GM12875 (cell line): Measurements from ENCODE around the gene TPCN1.
"Not testable (repeated sequence)": the region's sequence is repeated elsewhere in the genome, so short reads cannot be mapped to it uniquely, and the experiment has no call there.

Experiments used
- H3K4me3 ChIP-seq: one replicate; pipeline ENCODE4 v1.5.1; 2011; ENCODE audit warnings: low read depth, low read length, control low read depth
- CTCF ChIP-seq: IDR thresholded peaks from 2 replicates; pipeline ENCODE4 v1.5.1; 2011; ENCODE audit warnings: low read depth, mild to moderate bottlenecking, control low read depth, inconsistent platforms, low read length, moderate library complexity, borderline replicate concordance; ENCODE audit not compliant: insufficient read depth

TPCN1 gene

GRCh38 chr12:113202300-113203075 lies 18.8 kb upstream of the TPCN1 start:
- TF ChIP-seq CTCF: no peak
- no peak overlapping the region for H3K4me3 ChIP-seq

GRCh38 chr12:113203852-113204760 lies 17.2 kb upstream of the TPCN1 start:
- no peak overlapping the region for H3K4me3 ChIP-seq
- TF ChIP-seq CTCF: no peak

- H3K4me3 ChIP-seq: no peak overlapping the region
- no peak for TF ChIP-seq CTCF
These were observed 16.5 kb upstream of the TPCN1 start for GRCh38 chr12:113204804-113205203.

GRCh38 chr12:113206802-113207201 lies 14.5 kb upstream of the TPCN1 start:
- not testable (repeated sequence) for H3K4me3 ChIP-seq

GRCh38 chr12:113207613-113208040 lies 13.6 kb upstream of the TPCN1 start:
- no peak overlapping the region for H3K4me3 ChIP-seq
- TF ChIP-seq CTCF: no peak

GRCh38 chr12:113208041-113208934 lies 13.0 kb upstream of the TPCN1 start:
- H3K4me3 ChIP-seq: no peak overlapping the region
- TF ChIP-seq CTCF: no peak

- no peak overlapping the region for H3K4me3 ChIP-seq
- TF ChIP-seq CTCF: no peak
These were observed 10.1 kb upstream of the TPCN1 start for GRCh38 chr12:113211160-113211559.
